Stomach (tissue), 4 donors: ENCODE data around the gene RASSF5.

Experiments used
- POLR2A ChIP-seq, 4 donors: fragments of 450-650 bp; IDR thresholded peaks; one replicate each; pipeline ENCODE4 v1.6.1; 2016; ENCODE audit warnings: antibody characterized with exemption in 4 of 4, control low read depth in 2 of 4, mild to moderate bottlenecking in 1 of 4, moderate library complexity in 1 of 4
- TF ChIP-seq, protein P1 (sequence below), 7 experiments: fragments of 450-650 bp in 4 of 7; fragments of 200-600 bp in 3 of 7; sonication (generic) in 3 of 7; IDR thresholded peaks; one replicate each; pipeline ENCODE4 v1.5.1; 2016 to 2019; ENCODE audit warnings: antibody characterized with exemption in 7 of 7, control low read depth in 2 of 7, mild to moderate bottlenecking in 1 of 7

DNA sequence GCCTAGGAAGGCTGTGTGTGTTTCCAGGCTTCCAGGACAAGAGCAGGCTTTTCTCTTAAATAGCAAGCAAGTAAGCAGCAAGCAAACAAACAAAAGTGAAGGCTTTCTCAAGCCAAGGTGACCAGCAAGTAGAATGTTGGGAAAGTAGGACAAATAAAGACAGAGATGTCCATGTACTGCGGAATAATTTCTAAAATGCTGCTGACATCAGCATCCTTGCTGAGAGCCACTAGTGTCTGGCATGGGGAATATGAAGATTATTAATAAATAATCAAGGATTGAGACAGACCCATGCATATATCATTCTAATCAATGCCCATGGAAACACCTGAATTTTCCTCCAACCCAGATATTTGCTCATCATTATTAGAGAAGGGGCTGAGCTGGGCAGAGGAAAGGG, 121.6 kb downstream of the RASSF5 start:
- TF ChIP-seq, protein P1, sequence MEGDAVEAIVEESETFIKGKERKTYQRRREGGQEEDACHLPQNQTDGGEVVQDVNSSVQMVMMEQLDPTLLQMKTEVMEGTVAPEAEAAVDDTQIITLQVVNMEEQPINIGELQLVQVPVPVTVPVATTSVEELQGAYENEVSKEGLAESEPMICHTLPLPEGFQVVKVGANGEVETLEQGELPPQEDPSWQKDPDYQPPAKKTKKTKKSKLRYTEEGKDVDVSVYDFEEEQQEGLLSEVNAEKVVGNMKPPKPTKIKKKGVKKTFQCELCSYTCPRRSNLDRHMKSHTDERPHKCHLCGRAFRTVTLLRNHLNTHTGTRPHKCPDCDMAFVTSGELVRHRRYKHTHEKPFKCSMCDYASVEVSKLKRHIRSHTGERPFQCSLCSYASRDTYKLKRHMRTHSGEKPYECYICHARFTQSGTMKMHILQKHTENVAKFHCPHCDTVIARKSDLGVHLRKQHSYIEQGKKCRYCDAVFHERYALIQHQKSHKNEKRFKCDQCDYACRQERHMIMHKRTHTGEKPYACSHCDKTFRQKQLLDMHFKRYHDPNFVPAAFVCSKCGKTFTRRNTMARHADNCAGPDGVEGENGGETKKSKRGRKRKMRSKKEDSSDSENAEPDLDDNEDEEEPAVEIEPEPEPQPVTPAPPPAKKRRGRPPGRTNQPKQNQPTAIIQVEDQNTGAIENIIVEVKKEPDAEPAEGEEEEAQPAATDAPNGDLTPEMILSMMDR (IDR thresholded peaks at IDR 0.05): no peak
- no peak for TF ChIP-seq POLR2A (IDR thresholded peaks at IDR 0.05)
